Measurements from ENCODE around the gene NRROS.

DNA sequence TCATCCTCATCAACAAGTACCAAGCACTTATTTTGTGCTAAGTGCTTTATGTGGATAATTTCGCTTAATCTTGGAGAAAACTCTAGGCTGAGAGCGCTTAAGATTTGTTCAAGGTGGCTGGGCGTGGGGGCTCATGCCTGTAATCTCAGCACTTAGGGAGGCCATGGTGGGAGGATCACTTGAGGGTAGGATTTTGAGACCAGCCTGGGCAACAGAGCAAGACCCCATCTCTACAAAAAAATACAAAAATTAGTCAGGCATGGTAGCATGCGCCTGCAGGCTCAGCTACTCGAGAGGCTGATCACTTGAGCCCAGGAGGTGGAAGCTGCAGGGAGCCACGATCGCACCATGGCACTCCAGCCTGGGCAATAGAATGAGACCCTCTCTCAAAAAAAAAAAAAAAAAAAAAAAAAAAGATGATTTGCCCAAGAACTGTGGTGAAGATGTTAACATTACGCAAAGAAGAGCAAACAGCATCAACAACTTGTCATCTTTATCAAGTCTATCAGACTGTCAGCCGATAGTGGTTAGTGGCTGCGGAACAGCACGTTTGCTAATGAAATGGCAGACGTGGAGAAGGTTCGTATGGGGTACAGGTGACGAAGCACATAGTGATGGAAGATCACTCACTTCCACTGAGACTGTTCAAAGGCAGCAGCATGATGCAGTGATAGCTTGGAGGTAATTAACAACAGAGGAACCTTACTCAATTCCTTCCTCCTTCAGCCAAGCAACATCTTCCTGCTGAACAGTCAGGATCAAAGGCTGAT, 27.7 kb downstream of the NRROS start:
- no peak for TF ChIP-seq ZNF274 (IDR thresholded peaks at IDR 0.05; ENCODE audit: low read depth, low read length)
- no peak for TF ChIP-seq YY1 (IDR thresholded peaks at IDR 0.05; ENCODE audit: insufficient read depth, insufficient read length)
- no peak for TF ChIP-seq SUZ12 (IDR thresholded peaks at IDR 0.05; ENCODE audit: extremely low read depth, insufficient read depth, insufficient read length)

Data from NT2/D1 (cell line).